MCF 10A (cell line): ENCODE data around the gene CCDC15. TPM values are rescaled to one million over a fixed set of nuclear protein-coding genes. Genes with fewer than 3 reads are reported as not detected.

Experiments
- Bru-seq: library from RNA; stranded (reverse); fragments of 400-500 nt; gene quantifications from one replicate; lab custom pipeline; 2021; lab: Mats Ljungman, UMichigan
- BruChase-seq, 2 experiments: library from RNA; stranded (reverse); fragments of 400-500 nt; gene quantifications; one replicate each; lab custom pipeline; 2021; lab: Mats Ljungman, UMichigan
- BruUV-seq: library from RNA; stranded (reverse); fragments of 400-500 nt; replicated peaks from 2 replicates; lab custom pipeline; 2021; lab: Mats Ljungman, UMichigan
- CTCF ChIA-PET: fragments of 300-600 bp; sonication (Branson Sonifier 250); formaldehyde crosslinking; extraction: SDS; loops from one replicate; lab custom pipeline; 2021; ENCODE audit warnings: antibody characterized with exemption, inconsistent platforms; lab: Yijun Ruan, JAX
- POLR2A ChIA-PET: fragments of 300-600, 350-650 bp; sonication (Branson Sonifier 250); formaldehyde crosslinking; extraction: SDS; loops from one replicate; lab custom pipeline; 2020; ENCODE audit warnings: antibody characterized with exemption, inconsistent platforms; lab: Yijun Ruan, JAX
- DNase-seq: peaks from one replicate; pipeline ENCODE4 v3.0.0-alpha.2; 2018; ENCODE audit not compliant: unreplicated experiment
- H3K27ac Mint-ChIP-seq: one replicate; pipeline ENCODE4 v1.8.0; 2022; ENCODE audit warnings: mild to moderate bottlenecking, low read depth, mixed read lengths; ENCODE audit not compliant: unreplicated experiment
- H3K27me3 Mint-ChIP-seq: one replicate; pipeline ENCODE4 v1.8.0; 2022; ENCODE audit warnings: mixed read lengths; ENCODE audit not compliant: insufficient read depth, unreplicated experiment
- H3K36me3 Mint-ChIP-seq: one replicate; pipeline ENCODE4 v1.8.0; 2022; ENCODE audit warnings: mild to moderate bottlenecking, moderate library complexity, mixed read lengths; ENCODE audit not compliant: insufficient read depth, unreplicated experiment
- H3K4me1 Mint-ChIP-seq: one replicate; pipeline ENCODE4 v1.8.0; 2022; ENCODE audit warnings: mixed read lengths; ENCODE audit not compliant: insufficient read depth, unreplicated experiment
- H3K4me3 Mint-ChIP-seq: one replicate; pipeline ENCODE4 v1.8.0; 2022; ENCODE audit warnings: mild to moderate bottlenecking, moderate library complexity, mixed read lengths; ENCODE audit not compliant: unreplicated experiment
- H3K9me3 Mint-ChIP-seq: one replicate; pipeline ENCODE4 v1.8.0; 2022; ENCODE audit warnings: mixed read lengths; ENCODE audit not compliant: unreplicated experiment
- CTCF ChIP-seq: fragments of 200-600 bp; IDR thresholded peaks from one replicate; pipeline ENCODE4 v1.8.0; 2022; ENCODE audit warnings: antibody characterized with exemption, mild to moderate bottlenecking; ENCODE audit not compliant: unreplicated experiment
- intact Hi-C: fragments of 100-400 bp; cut with micrococcal nuclease; formaldehyde crosslinking; loops from 2 replicates; pipeline ENCODE4 v1.14.1; 2022
- long read RNA-seq: library from polyadenylated mRNA; stranded (forward); transcript quantifications from one replicate; pipeline ENCODE4 v2.0.0, GENCODE V29; 2022
- total RNA-seq: library from RNA; stranded (reverse); gene quantifications from 2 replicates; pipeline ENCODE4 v1.2.3, GENCODE V29; 2022

CCDC15 gene
- 2.8 and 3.4 TPM in 2 replicates for total RNA-seq
- Bru-seq, nascent RNA = percentile 52 among the genes with signal in this experiment
- percentile 50 among the genes with signal in this experiment for BruChase-seq, experiment 1, labeled RNA remaining after a 6-hour chase
- percentile 56 among the genes with signal in this experiment for BruChase-seq, experiment 2, labeled RNA remaining after a 2-hour chase
- long read RNA-seq, partial matches to known transcripts = 2 of 9 reads
- long read RNA-seq, other reads (novel, unspliced or antisense) = 4 of 9 reads

GRCh38 chr11:124953753-124954589 lies at the start of gene CCDC15:
Gene CCDC15 (plus strand): TSS chr11:124954202. CDS start chr11:124954733, 531 bp downstream.
- intact Hi-C loops = loop anchor here (1.0 kb wide), 2 partner anchors 56 to 78 kb away; no protein-coding TSS in a partner anchor
- H3K4me1 Mint-ChIP-seq = peaks cover 9% of the 10 kb centered on the region
- H3K36me3 Mint-ChIP-seq = no peaks in the 10 kb centered on the region
- no peaks in the 10 kb centered on the region for H3K27me3 Mint-ChIP-seq
- no TSS peak for BruUV-seq
- TF ChIP-seq CTCF = no peak
- ChIA-PET POLR2A (interaction anchor here (0.6 to 5.0 kb wide), 28 partner anchors 8 to 639 kb away, joined by 3 to 43 read pairs (median 4); partner anchors contain the start of genes HEPACAM, MSANTD2, ROBO4 and TMEM218), CTCF (interaction anchor here (0.6 to 3.0 kb wide), 13 partner anchors 18 to 1555 kb away, joined by 3 to 15 read pairs (median 4); no protein-coding TSS in a partner anchor)
- H3K9me3 Mint-ChIP-seq = peaks cover under 1% of the 10 kb centered on the region
- peak; percentile 98 for DNase-seq
- H3K4me3 Mint-ChIP-seq = no peak within 1 kb of the TSS
- no peak within 1 kb of the TSS for H3K27ac Mint-ChIP-seq

DNA sequence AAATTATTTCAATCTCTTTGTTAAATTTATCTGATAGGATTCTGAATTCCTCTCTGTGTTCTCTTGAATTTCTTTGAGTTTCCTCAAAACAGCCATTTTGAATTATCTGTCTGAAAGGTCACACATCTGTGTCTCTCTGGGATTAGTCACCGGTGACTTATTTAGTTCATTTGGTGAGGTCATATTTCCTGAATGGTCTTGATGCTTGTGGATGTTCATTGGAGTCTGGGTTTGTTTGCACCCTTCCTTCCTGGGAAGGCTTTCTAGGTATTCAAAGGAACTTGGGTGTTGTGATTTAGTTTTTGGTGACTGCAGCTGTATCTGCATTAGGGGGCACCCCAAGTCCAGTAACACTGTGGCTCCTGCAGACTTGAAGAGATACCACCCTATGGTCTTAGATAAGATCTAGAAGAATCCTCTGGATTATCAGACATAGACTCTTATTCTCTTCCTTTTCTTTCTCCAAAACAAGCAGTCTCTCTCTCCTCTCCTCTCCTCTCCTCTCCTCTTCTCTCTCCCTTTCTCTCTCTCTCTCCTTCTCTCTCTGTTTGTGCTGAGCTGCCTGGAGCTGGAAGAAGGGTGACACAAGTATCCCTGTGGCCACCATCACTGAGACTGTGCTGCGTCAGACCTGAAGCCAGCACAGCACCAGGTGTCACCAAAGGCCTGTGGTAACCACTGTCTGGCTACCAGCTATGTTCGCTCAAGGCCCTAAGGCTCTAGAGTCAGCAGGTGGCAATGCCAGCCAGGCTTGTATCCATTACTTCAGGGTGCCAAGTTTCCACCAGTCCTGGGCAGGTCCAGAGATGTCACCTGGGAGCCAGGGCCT lies 38.2 kb upstream of the CCDC15 start:
- intact Hi-C loops = no loop called here
- H3K9me3 Mint-ChIP-seq = peaks cover 8% of the 10 kb centered on the region
- no peak overlapping the region for H3K27ac Mint-ChIP-seq
- ChIA-PET POLR2A (interaction anchor here (1.0 kb wide), 1 partner anchor 10 kb away, joined by 3 read pairs; no protein-coding TSS in a partner anchor), CTCF (interaction anchor here (0.5 kb wide), 1 partner anchor 435 kb away, joined by 3 read pairs; no protein-coding TSS in a partner anchor)
- BruUV-seq = no TSS peak
- DNase-seq = no peak
- H3K27me3 Mint-ChIP-seq = no peaks in the 10 kb centered on the region
- H3K36me3 Mint-ChIP-seq = no peaks in the 10 kb centered on the region
- no peak for TF ChIP-seq CTCF
- H3K4me3 Mint-ChIP-seq = no peak overlapping the region
- no peaks in the 10 kb centered on the region for H3K4me1 Mint-ChIP-seq

GRCh38 chr11:124916370-124916710 lies 37.7 kb upstream of the CCDC15 start:
- H3K36me3 Mint-ChIP-seq = no peaks in the 10 kb centered on the region
- no TSS peak for BruUV-seq
- ChIA-PET CTCF (interaction anchor here (0.5 kb wide), 1 partner anchor 435 kb away, joined by 3 read pairs; no protein-coding TSS in a partner anchor), POLR2A (interaction anchor here (1.0 kb wide), 1 partner anchor 11 kb away, joined by 3 read pairs; no protein-coding TSS in a partner anchor)
- no peak overlapping the region for H3K4me3 Mint-ChIP-seq
- no peak for TF ChIP-seq CTCF
- H3K27me3 Mint-ChIP-seq = no peaks in the 10 kb centered on the region
- H3K9me3 Mint-ChIP-seq = peaks cover 8% of the 10 kb centered on the region
- intact Hi-C loops = no loop called here
- H3K27ac Mint-ChIP-seq = no peak overlapping the region
- DNase-seq = no peak
- H3K4me1 Mint-ChIP-seq = no peaks in the 10 kb centered on the region
